H1 (cell line): ENCODE results near the gene TOMM6. TPM values are rescaled to one million over a fixed set of nuclear protein-coding genes. Genes with fewer than 3 reads are reported as not detected.

Experiments used
- CTCF ChIA-PET: fragments of 300-600 bp; sonication (Branson Sonifier 250); formaldehyde crosslinking; loops from one replicate; lab custom pipeline; 2021; ENCODE audit not compliant: partially characterized antibody; lab: Charles Lee
- POLR2A ChIA-PET: fragments of 300-600 bp; sonication (Branson Sonifier 250); formaldehyde crosslinking; loops from one replicate; lab custom pipeline; 2021; ENCODE audit warnings: inconsistent platforms; ENCODE audit not compliant: partially characterized antibody; lab: Charles Lee
- DNase-seq, 2 experiments: peaks; one replicate each; pipeline versions ENCODE4 v3.0.0 to v3.0.0-alpha.2; 2010 to 2022; ENCODE audit warnings: low spot score in 2 of 2, low read depth in 1 of 2, mixed read lengths in 1 of 2
- FAIRE-seq: peaks from 2 replicates; lab custom pipeline; 2011; peaks lifted over from hg19 to GRCh38; lab: Jason Lieb, UNC
- H2AFZ ChIP-seq: 2 replicates; pipeline ENCODE4 v1.8.1; 2012; ENCODE audit warnings: low read length, inconsistent platforms
- H2AK5ac ChIP-seq: 2 replicates; pipeline ENCODE4 v1.6.1; 2013; ENCODE audit warnings: low read depth, low read length
- H2BK120ac ChIP-seq: replicated peaks from 2 replicates; pipeline ENCODE3; 2013; ENCODE audit warnings: low read depth, low read length, inconsistent platforms
- H2BK12ac ChIP-seq: 2 replicates; pipeline ENCODE4 v1.6.1; 2013; ENCODE audit warnings: low read depth, low read length
- H2BK15ac ChIP-seq: 2 replicates; pipeline ENCODE4 v1.6.1; 2013; ENCODE audit warnings: low read length
- H2BK20ac ChIP-seq: 2 replicates; pipeline ENCODE4 v1.6.1; 2013; ENCODE audit warnings: low read length
- H2BK5ac ChIP-seq: 2 replicates; pipeline ENCODE4 v1.6.1; 2013; ENCODE audit warnings: low read depth, low read length
- H3K14ac ChIP-seq: 2 replicates; pipeline ENCODE4 v1.6.1; 2013; ENCODE audit warnings: inconsistent platforms; ENCODE audit not compliant: insufficient read length
- H3K18ac ChIP-seq: 2 replicates; pipeline ENCODE4 v1.6.1; 2013; ENCODE audit warnings: low read length; ENCODE audit errors: extremely low read depth
- H3K23ac ChIP-seq: 2 replicates; pipeline ENCODE4 v1.6.1; 2013; ENCODE audit warnings: inconsistent platforms; ENCODE audit not compliant: insufficient read length
- H3K23me2 ChIP-seq: 2 replicates; pipeline ENCODE4 v1.6.1; 2013; ENCODE audit warnings: low read depth, low read length
- H3K27ac ChIP-seq: 2 replicates; pipeline ENCODE4 v1.6.1; 2011; ENCODE audit warnings: low read depth, low read length, inconsistent platforms
- H3K27me3 ChIP-seq, 4 experiments: replicated peaks in 1 of 4; 1 replicate in 1 of 4; 2 replicates in 3 of 4; pipeline versions ENCODE4 v1.6.1 to v1.8.1; 2011 to 2013; ENCODE audit warnings: low read length in 3 of 4, mild to moderate bottlenecking in 3 of 4, inconsistent platforms in 2 of 4, mixed read lengths in 2 of 4, moderate library complexity in 1 of 4; ENCODE audit not compliant: control insufficient read depth in 3 of 4, insufficient read depth in 3 of 4; ENCODE audit errors: extremely low read depth in 1 of 4
- H3K36me3 ChIP-seq, 4 experiments: 2 replicates each; pipeline versions ENCODE4 v1.6.1 to v1.8.1; 2011 to 2013; ENCODE audit warnings: mild to moderate bottlenecking in 4 of 4, low read length in 3 of 4, moderate library complexity in 2 of 4, control low read depth in 1 of 4, inconsistent platforms in 1 of 4; ENCODE audit not compliant: insufficient read depth in 4 of 4, control insufficient read depth in 2 of 4
- H3K4ac ChIP-seq: replicated peaks from 2 replicates; pipeline ENCODE3; 2013; ENCODE audit warnings: low read length, low read depth, mixed read lengths, inconsistent platforms; ENCODE audit not compliant: insufficient read length
- H3K4me1 ChIP-seq, 4 experiments: replicated peaks in 1 of 4; 1 replicate in 1 of 4; 2 replicates in 3 of 4; pipeline versions ENCODE4 v1.6.1 to v1.8.1; 2011 to 2013; ENCODE audit warnings: low read length in 3 of 4, inconsistent platforms in 2 of 4, mixed read lengths in 1 of 4; ENCODE audit not compliant: insufficient read depth in 4 of 4, control insufficient read depth in 3 of 4
- H3K4me2 ChIP-seq, 2 experiments: 2 replicates each; pipeline versions ENCODE4 v1.6.1 to v1.8.1; 2011 to 2013; ENCODE audit warnings: low read depth in 2 of 2, low read length in 2 of 2, control low read depth in 1 of 2, inconsistent platforms in 1 of 2, mild to moderate bottlenecking in 1 of 2; ENCODE audit not compliant: insufficient read depth in 1 of 2
- H3K4me3 ChIP-seq, 4 experiments: fragments of 200-600, 300-600 bp in 1 of 4; sonication (generic), shearing (Covaris generic), sonication (Bioruptor Twin) in 1 of 4; 2 replicates each; pipeline versions ENCODE4 v1.5.1 to v1.8.1; 2011 to 2016; ENCODE audit warnings: low read length in 4 of 4, low read depth in 3 of 4, control low read depth in 2 of 4, inconsistent platforms in 2 of 4, mild to moderate bottlenecking in 2 of 4, mixed read lengths in 1 of 4, moderate library complexity in 1 of 4; ENCODE audit not compliant: insufficient read depth in 2 of 4; ENCODE audit errors: extremely low read depth in 1 of 4
- H3K56ac ChIP-seq: replicated peaks from 2 replicates; pipeline ENCODE3; 2013; ENCODE audit warnings: low read depth, mild to moderate bottlenecking, mixed read lengths, low read length, inconsistent platforms; ENCODE audit not compliant: insufficient read length
- H3K79me1 ChIP-seq: 2 replicates; pipeline ENCODE4 v1.6.1; 2013; ENCODE audit warnings: low read depth, low read length, control low read depth
- H3K79me2 ChIP-seq, 2 experiments: 2 replicates each; pipeline versions ENCODE4 v1.6.1 to v1.8.1; 2012 to 2013; ENCODE audit warnings: low read length in 2 of 2, mild to moderate bottlenecking in 2 of 2, inconsistent platforms in 1 of 2; ENCODE audit not compliant: insufficient read depth in 2 of 2, control insufficient read depth in 1 of 2
- H3K9ac ChIP-seq, 4 experiments: replicated peaks in 1 of 4; 1 replicate in 1 of 4; 2 replicates in 3 of 4; pipeline versions ENCODE4 v1.6.1 to v1.8.1; 2011 to 2013; ENCODE audit warnings: low read depth in 3 of 4, low read length in 3 of 4, control low read depth in 2 of 4, mild to moderate bottlenecking in 2 of 4, moderate library complexity in 2 of 4, inconsistent platforms in 1 of 4; ENCODE audit errors: extremely low read depth in 1 of 4
- H3K9me3 ChIP-seq, 2 experiments: 2 replicates each; pipeline versions ENCODE4 v1.6.1 to v1.8.1; 2012 to 2013; ENCODE audit warnings: mild to moderate bottlenecking in 2 of 2, moderate library complexity in 2 of 2, control low read depth in 1 of 2, inconsistent platforms in 1 of 2, low read depth in 1 of 2, low read length in 1 of 2, mixed read lengths in 1 of 2; ENCODE audit not compliant: insufficient read depth in 2 of 2
- H4K20me1 ChIP-seq, 2 experiments: replicated peaks in 1 of 2; 2 replicates each; pipeline versions ENCODE3 to v1.8.1; 2011 to 2013; ENCODE audit warnings: inconsistent platforms in 2 of 2, low read length in 2 of 2, mild to moderate bottlenecking in 1 of 2; ENCODE audit not compliant: insufficient read depth in 2 of 2, control insufficient read depth in 1 of 2
- H4K5ac ChIP-seq: 2 replicates; pipeline ENCODE4 v1.6.1; 2013; ENCODE audit warnings: low read length, low read depth, mixed read lengths, inconsistent platforms; ENCODE audit not compliant: insufficient read length
- H4K8ac ChIP-seq: 2 replicates; pipeline ENCODE4 v1.8.0; 2013; ENCODE audit warnings: mild to moderate bottlenecking, moderate library complexity, low read length, inconsistent platforms; ENCODE audit not compliant: insufficient read depth; ENCODE audit errors: extremely low read depth
- H4K91ac ChIP-seq: replicated peaks from 2 replicates; pipeline ENCODE3; 2013; ENCODE audit warnings: low read length, mixed read lengths, inconsistent platforms; ENCODE audit not compliant: insufficient read length
- CTBP2 ChIP-seq: IDR thresholded peaks from 2 replicates; pipeline ENCODE4 v1.7.0; 2011; ENCODE audit warnings: borderline replicate concordance, mild to moderate bottlenecking, moderate library complexity, mixed read lengths, low read length; ENCODE audit not compliant: insufficient read depth, insufficient read length
- KDM1A ChIP-seq: fragments of 200-600, 300-600 bp; sonication (generic); IDR thresholded peaks from 2 replicates; pipeline ENCODE4 v1.7.1; 2016; ENCODE audit warnings: mild to moderate bottlenecking, low read length, borderline replicate concordance
- KDM4A ChIP-seq: IDR thresholded peaks from one replicate; pipeline ENCODE4 v1.7.1; 2012; ENCODE audit warnings: low read depth, mild to moderate bottlenecking, moderate library complexity, low read length, inconsistent platforms; ENCODE audit not compliant: severe bottlenecking
- MAFK ChIP-seq: IDR thresholded peaks from 2 replicates; pipeline ENCODE4 v1.6.1; 2012; ENCODE audit warnings: low read depth, mild to moderate bottlenecking, improper control_type of control experiment, low read length
- RAD21 ChIP-seq, 2 experiments: IDR thresholded peaks in 1 of 2; conservative IDR thresholded peaks in 1 of 2; 2 replicates each; pipeline ENCODE4 v1.6.1; 2011; ENCODE audit warnings: low read depth in 2 of 2, low read length in 2 of 2, improper control_type of control experiment in 1 of 2, inconsistent platforms in 1 of 2, mild to moderate bottlenecking in 1 of 2, moderate library complexity in 1 of 2
- RNF2 ChIP-seq: fragments of 200-900, 300-1000 bp; sonication (generic); IDR thresholded peaks from 2 replicates; pipeline ENCODE4 v1.7.1; 2016; ENCODE audit warnings: borderline replicate concordance, low read depth, mild to moderate bottlenecking, antibody characterized with exemption, low read length; ENCODE audit not compliant: poor library complexity, severe bottlenecking; ENCODE audit errors: missing control alignments
- SIX5 ChIP-seq: IDR thresholded peaks from 2 replicates; pipeline ENCODE4 v1.6.1; 2011; ENCODE audit warnings: mild to moderate bottlenecking, low read depth, low read length
- TAF1 ChIP-seq: IDR thresholded peaks from 2 replicates; pipeline ENCODE4 v1.6.1; 2011; ENCODE audit warnings: mild to moderate bottlenecking, low read depth, low read length
- WGBS, 2 experiments: shearing (Covaris generic) in 1 of 2; methylation state at CpG; one replicate each; pipeline versions ENCODE4 v1.1.6 to v1.1.7; 2013 to 2015; ENCODE audit warnings: low lambda C conversion rate in 2 of 2, mixed read lengths in 2 of 2, inconsistent platforms in 1 of 2, low coverage in 1 of 2, missing lambda C conversion rate in 1 of 2; ENCODE audit not compliant: insufficient replicate concordance in 2 of 2, insufficient coverage in 1 of 2, insufficient read length in 1 of 2; ENCODE audit errors: extremely low coverage in 1 of 2, missing lambda C conversion rate in 1 of 2; 5-methylcytosine and 5-hydroxymethylcytosine counted together
- polyA plus RNA-seq, 7 experiments: library from polyadenylated mRNA; depleted of rRNA in 3 of 7; stranded (reverse) in 5 of 7; unstranded in 2 of 7; fragments of >200 nt in 5 of 7; fragments of 200-250 nt in 2 of 7; gene quantifications; 1 replicate in 5 of 7; 2 replicates in 1 of 7; 4 replicates in 1 of 7; pipeline versions ENCODE4 v1.2.1 to v1.2.3, GENCODE V29; 2011 to 2013; ENCODE audit warnings: missing spikeins in 2 of 7, mixed read lengths in 2 of 7
- total RNA-seq: library from RNA; stranded (reverse); fragmentation: NEBNext Ultra II Directional; extraction: Animal tissue kit (Norgen Biotek cat#: 25700); gene quantifications from 2 replicates; pipeline ENCODE4 v1.2.1, GENCODE V29; 2021

The TOMM6 gene
- total and polyA plus RNA-seq, 2 of the 8 experiments (the other 6 are each of a cell fraction or from before 2014, with no cell fraction given), result 228 to 560 TPM

- no peak overlapping the region for H3K4me3 ChIP-seq
- no peaks in the 10 kb centered on the region for H3K79me1 ChIP-seq
- no peak overlapping the region for H4K91ac ChIP-seq
- no peak overlapping the region for H3K14ac ChIP-seq
- H2BK12ac ChIP-seq, result no peak overlapping the region
- DNase-seq (no peak), FAIRE-seq (no peak)
- H3K56ac ChIP-seq, result no peak overlapping the region
- no peak overlapping the region for H3K4me2 ChIP-seq
- ChIA-PET POLR2A (no interaction called here), CTCF (interaction anchor here (0.9 to 4.4 kb wide), 7 partner anchors 11 to 381 kb away, joined by 3 to 21 read pairs (median 8); no protein-coding TSS in a partner anchor)
- no peak overlapping the region for H2BK15ac ChIP-seq
- no peak overlapping the region for H2BK20ac ChIP-seq
- H2BK120ac ChIP-seq, result no peak overlapping the region
- no peak overlapping the region for H4K8ac ChIP-seq
- WGBS, 2 experiments, result 97% methylated on average over 3 of the region's 3 CpGs; no CpG with 5 or more reads in 1 of the 2 experiments
- no peak overlapping the region for H2AK5ac ChIP-seq
- no peak overlapping the region for H3K9ac ChIP-seq
- no peak overlapping the region for H2AFZ ChIP-seq
- H3K18ac ChIP-seq, result no peak overlapping the region
- H4K20me1 ChIP-seq, result no peaks in the 10 kb centered on the region
- H3K23me2 ChIP-seq, result no peaks in the 10 kb centered on the region
- no peaks in the 10 kb centered on the region for H3K27me3 ChIP-seq
- H3K79me2 ChIP-seq, result no peaks in the 10 kb centered on the region
- peaks cover 0 to 3% (median 0%) of the 10 kb centered on the region in 4 experiments; a peak in 2 of 7 replicates for H3K4me1 ChIP-seq
- no peak overlapping the region for H3K4ac ChIP-seq
- no peak overlapping the region for H3K27ac ChIP-seq
- H4K5ac ChIP-seq, result no peak overlapping the region
- H3K23ac ChIP-seq, result no peak overlapping the region
- no peaks in the 10 kb centered on the region for H3K36me3 ChIP-seq
- H2BK5ac ChIP-seq, result no peak overlapping the region
- H3K9me3 ChIP-seq, result no peaks in the 10 kb centered on the region
- TF ChIP-seq KDM1A (no peak), KDM4A (no peak), CTBP2 (no peak), SIX5 (no peak), RAD21 (IDR thresholded peaks at IDR 0.05 in 1 of 2, conservative IDR thresholded peaks at IDR 0.05 in 1 of 2; ENCODE audit: low read depth in 2 of 2, low read length in 2 of 2) (no peak), RNF2 (no peak), MAFK (no peak), TAF1 (no peak)
Measured at GRCh38 chr6:41748542-41748941, 39.0 kb upstream of the TOMM6 start.
